VCaP (cell line): Measurements from ENCODE around the gene MKX.

ENCODE experiments used
- H3K27ac ChIP-seq: fragments of 450-650 bp; 2 replicates; pipeline ENCODE4 v1.5.1; 2017
- TF ChIP-seq, protein P1 (sequence below): fragments of 450-650 bp; conservative IDR thresholded peaks from 2 replicates; pipeline ENCODE4 v1.5.1; 2017; ENCODE audit warnings: mild to moderate bottlenecking, moderate library complexity

Gene MKX

DNA sequence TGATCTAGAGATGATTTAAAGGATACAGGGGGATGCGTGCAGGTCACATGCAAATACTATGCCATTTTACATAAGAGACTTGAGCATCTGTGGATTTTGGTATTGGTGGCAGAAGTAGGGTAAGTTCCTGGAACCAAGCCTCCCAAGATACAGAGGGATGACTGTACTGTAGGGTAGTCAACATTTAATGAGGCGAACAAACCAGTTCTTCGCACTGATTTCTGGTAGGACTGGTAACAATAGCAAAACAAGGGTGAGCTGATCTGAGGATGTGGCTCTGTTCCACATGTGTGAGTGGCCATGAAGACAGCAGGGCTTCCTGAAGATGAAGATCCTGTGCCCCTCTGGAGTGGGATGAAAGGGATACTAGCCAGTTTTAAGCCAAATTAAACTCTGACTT lies 36.3 kb downstream of the MKX start:
- no peak overlapping the region for H3K27ac ChIP-seq
- TF ChIP-seq, protein P1, sequence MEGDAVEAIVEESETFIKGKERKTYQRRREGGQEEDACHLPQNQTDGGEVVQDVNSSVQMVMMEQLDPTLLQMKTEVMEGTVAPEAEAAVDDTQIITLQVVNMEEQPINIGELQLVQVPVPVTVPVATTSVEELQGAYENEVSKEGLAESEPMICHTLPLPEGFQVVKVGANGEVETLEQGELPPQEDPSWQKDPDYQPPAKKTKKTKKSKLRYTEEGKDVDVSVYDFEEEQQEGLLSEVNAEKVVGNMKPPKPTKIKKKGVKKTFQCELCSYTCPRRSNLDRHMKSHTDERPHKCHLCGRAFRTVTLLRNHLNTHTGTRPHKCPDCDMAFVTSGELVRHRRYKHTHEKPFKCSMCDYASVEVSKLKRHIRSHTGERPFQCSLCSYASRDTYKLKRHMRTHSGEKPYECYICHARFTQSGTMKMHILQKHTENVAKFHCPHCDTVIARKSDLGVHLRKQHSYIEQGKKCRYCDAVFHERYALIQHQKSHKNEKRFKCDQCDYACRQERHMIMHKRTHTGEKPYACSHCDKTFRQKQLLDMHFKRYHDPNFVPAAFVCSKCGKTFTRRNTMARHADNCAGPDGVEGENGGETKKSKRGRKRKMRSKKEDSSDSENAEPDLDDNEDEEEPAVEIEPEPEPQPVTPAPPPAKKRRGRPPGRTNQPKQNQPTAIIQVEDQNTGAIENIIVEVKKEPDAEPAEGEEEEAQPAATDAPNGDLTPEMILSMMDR = no peak

DNA sequence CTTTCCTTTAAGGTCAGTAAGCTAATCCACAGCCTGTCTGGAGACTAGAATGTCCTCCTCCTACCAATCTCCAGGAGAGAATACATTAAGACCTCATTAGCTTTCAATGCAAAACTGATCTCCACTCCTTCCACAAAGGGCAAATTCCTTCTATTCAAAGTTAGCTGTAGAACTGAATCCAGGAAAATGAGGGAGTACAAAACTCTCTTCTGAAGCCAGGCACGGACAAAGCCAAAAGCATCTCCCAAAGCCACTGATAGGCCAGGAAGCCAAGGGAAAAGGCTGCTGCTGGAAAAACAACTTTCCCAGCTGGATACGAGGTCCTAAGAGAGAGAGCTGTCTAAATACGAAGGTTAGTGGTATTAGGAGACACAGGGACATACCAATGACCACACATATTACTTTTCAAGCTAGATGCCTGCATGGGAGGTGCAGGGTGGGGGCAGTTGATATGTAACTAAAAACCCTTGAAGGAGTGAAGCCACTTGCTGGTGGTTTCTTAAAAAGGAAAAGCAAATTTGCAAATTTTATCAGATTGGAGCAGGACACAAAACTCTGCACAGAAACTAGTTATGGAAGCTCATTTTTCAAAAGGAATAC lies 43.6 kb downstream of the MKX start:
- no peak overlapping the region for H3K27ac ChIP-seq
- TF ChIP-seq, protein P1 = no peak

DNA sequence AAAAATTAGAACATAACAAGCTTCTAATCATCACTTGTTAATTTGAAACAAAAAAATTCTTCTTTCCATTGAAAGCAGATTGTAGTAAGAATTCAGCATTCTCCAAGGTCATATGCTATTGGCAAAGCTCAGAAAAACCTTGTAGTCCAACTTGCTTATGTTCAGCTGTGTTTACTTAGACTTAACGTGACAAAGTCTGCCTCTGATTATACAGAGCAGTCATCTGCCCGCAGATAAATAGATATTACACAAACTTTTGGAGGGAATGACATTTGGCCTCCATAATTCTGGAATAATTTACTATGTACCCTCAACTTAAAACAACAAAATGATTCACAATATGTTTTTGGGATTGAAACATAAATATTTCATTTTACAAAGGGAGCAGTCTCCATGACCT lies 45.8 kb downstream of the MKX start:
- TF ChIP-seq, protein P1 = no peak
- H3K27ac ChIP-seq = no peak overlapping the region

DNA sequence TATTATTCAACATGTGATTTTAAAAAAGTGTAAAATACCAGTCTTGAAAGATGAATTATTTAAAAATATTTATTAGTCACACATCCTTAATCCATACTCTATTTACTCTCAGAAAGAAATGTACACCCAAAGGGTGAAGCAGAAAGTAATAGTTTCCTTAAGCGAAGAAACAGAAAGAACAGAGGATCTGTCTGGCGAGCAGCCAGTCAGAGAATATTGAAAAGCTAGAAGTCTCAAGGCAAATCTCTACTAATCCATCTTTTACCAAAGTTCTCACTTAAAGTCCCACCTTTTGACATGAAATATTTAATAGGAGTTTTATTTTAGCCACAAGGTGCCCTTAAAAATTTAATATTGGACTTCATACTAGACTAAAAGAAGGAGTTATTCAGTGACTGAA lies 46.7 kb downstream of the MKX start:
- H3K27ac ChIP-seq = no peak overlapping the region
- TF ChIP-seq, protein P1 = no peak

DNA sequence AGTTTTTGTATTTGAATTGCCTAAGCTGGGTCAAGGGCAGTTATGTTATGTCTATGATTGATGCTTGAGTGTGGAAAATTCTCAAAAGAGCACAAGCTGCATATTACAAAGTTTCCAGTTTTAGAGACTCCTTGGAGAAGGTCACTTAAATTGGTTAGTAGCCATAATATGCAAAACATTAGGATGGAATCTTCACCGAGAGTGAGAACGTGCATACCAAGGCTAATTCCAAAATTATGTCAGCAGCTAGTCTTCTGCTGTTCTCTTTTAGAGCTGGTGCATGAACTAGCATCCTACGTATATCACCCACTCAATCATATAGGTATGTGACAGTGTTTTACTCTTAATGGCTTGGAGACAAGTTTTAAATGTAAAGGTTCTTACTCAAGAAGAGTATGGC lies 49.2 kb downstream of the MKX start:
- TF ChIP-seq, protein P1 = no peak
- H3K27ac ChIP-seq = no peak overlapping the region

DNA sequence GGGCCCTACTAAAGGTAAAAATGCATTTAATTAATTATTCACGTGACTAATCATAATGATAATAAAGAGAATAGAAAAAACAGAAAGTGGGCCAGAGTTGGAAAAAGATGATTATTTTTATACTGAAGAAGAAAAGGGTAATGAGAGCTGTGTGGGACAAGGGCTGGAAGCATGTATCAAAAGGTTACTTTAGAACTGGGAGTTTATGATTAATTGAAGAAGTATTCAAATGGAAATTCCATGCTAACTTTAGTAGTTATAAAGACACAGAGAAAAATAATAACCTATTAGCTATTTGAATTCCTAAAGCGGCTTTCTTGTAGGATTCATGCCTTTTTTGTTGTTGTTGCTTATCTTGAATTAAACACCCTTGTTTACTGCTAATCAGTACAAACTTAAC lies 49.9 kb downstream of the MKX start:
- TF ChIP-seq, protein P1 = no peak
- no peak overlapping the region for H3K27ac ChIP-seq

DNA sequence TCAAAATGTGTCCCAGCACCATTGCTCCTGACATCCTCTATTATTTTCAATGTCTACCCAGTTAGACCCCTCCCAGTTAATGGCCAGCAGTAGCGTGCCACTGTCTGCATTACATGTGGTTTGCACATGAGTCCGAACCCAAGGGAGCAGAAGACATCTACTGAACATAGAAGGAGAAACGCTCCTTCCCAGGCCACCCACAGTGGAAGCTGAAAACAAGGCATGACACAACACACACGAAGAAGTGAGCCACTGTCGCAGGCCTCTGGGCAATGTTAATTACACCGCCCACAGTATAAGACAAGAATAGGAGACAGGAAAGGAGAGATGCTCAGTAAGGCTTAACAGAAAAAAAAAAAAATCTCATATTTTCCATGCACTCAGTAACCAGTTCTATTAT lies 50.5 kb downstream of the MKX start:
- TF ChIP-seq, protein P1 = no peak
- H3K27ac ChIP-seq = no peak overlapping the region
